ENCODE results near the gene C1QTNF6. TPM values are rescaled to one million over a fixed set of nuclear protein-coding genes. Genes with fewer than 3 reads are reported as not detected.

Gene C1QTNF6
- total and polyA plus RNA-seq, 2 of the 8 experiments (the other 6 are each of a cell fraction or from before 2014, with no cell fraction given), result 3.1 to 6.5 TPM

DNA sequence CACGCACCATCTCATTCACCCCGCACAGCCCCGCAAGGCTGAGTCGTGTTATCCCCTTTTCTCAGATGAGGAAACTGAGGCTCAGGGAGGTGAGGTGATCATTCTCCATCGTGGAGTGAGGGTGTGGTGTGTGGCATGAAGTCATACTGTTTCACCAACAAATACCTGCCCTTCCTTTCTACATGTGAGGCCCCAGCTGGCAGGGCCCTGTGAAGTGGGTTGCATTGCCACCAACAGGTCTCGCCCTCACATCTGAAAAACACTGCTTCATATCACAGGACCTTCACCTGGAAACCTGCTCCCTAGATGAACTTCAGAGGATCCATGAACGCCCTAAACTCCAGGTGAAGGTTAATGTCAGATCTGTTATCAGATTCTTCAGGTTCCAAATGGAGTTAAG, 19.9 kb upstream of the C1QTNF6 start:
- FAIRE-seq, result no peak
- Histone ChIP-seq H2BK5ac (ENCODE audit: low read depth, low read length) (no peak overlapping the region), H3K79me2 (ENCODE audit: control insufficient read depth in 1 of 2, insufficient read depth in 2 of 2, low read length in 2 of 2) (no peaks in the 10 kb centered on the region), H3K4me1 (replicated peaks in 1 of 4; ENCODE audit: control insufficient read depth in 3 of 4, insufficient read depth in 4 of 4, low read length in 3 of 4) (peaks cover 0 to 8% (median 3%) of the 10 kb centered on the region in 4 experiments; a peak in 6 of 7 replicates), H3K56ac (replicated peaks; ENCODE audit: insufficient read length, low read depth, low read length) (no peak overlapping the region), H2AK5ac (ENCODE audit: low read depth, low read length) (no peak overlapping the region), H3K9me3 (ENCODE audit: insufficient read depth in 2 of 2, low read depth in 1 of 2, low read length in 1 of 2) (no peaks in the 10 kb centered on the region), H3K23me2 (ENCODE audit: low read depth, low read length) (peaks cover 3% of the 10 kb centered on the region; the same call in 1 of the 2 replicates), H4K91ac (replicated peaks; ENCODE audit: insufficient read length, low read length) (no peak overlapping the region), H3K36me3 (ENCODE audit: control insufficient read depth in 2 of 4, insufficient read depth in 4 of 4, low read length in 3 of 4) (no peaks in the 10 kb centered on the region), H3K27ac (ENCODE audit: low read depth, low read length) (no peak overlapping the region), H3K79me1 (ENCODE audit: low read depth, low read length) (no peaks in the 10 kb centered on the region), H3K9ac (replicated peaks in 1 of 4; ENCODE audit: extremely low read depth in 1 of 4, low read depth in 3 of 4, low read length in 3 of 4) (no peak overlapping the region), H3K18ac (ENCODE audit: extremely low read depth, low read length) (no peak overlapping the region), H2AFZ (ENCODE audit: low read length) (no peak overlapping the region), H2BK20ac (ENCODE audit: low read length) (no peak overlapping the region), H4K20me1 (replicated peaks in 1 of 2; ENCODE audit: control insufficient read depth in 1 of 2, insufficient read depth in 2 of 2, low read length in 2 of 2) (no peaks in the 10 kb centered on the region), H4K5ac (ENCODE audit: insufficient read length, low read depth, low read length) (no peak overlapping the region), H2BK15ac (ENCODE audit: low read length) (no peak overlapping the region), H3K4me2 (ENCODE audit: insufficient read depth in 1 of 2, low read depth in 2 of 2, low read length in 2 of 2) (no peak overlapping the region), H3K4ac (replicated peaks; ENCODE audit: insufficient read length, low read depth, low read length) (no peak overlapping the region), H2BK12ac (ENCODE audit: low read depth, low read length) (no peak overlapping the region), H3K4me3 (ENCODE audit: extremely low read depth in 1 of 4, insufficient read depth in 2 of 4, low read depth in 3 of 4, low read length in 4 of 4) (no peak overlapping the region), H4K8ac (ENCODE audit: extremely low read depth, insufficient read depth, low read length) (no peak overlapping the region), H3K27me3 (replicated peaks in 1 of 4; ENCODE audit: control insufficient read depth in 3 of 4, extremely low read depth in 1 of 4, insufficient read depth in 3 of 4, low read length in 3 of 4) (peaks cover 0 to under 1% (median 0%) of the 10 kb centered on the region in 4 experiments; a peak in 2 of 7 replicates), H2BK120ac (replicated peaks; ENCODE audit: low read depth, low read length) (no peak overlapping the region), H3K23ac (ENCODE audit: insufficient read length) (no peak overlapping the region), H3K14ac (ENCODE audit: insufficient read length) (no peak overlapping the region)
- ChIA-PET CTCF (ENCODE audit: partially characterized antibody) (no interaction called here), POLR2A (ENCODE audit: partially characterized antibody) (interaction anchor here (1.3 to 1.8 kb wide), 2 partner anchors 8 to 10 kb away, joined by 4 read pairs; no protein-coding TSS in a partner anchor)
- no peak for DNase-seq (ENCODE audit: low read depth in 1 of 2, low spot score in 2 of 2)
- WGBS, 2 experiments (ENCODE audit: extremely low coverage in 1 of 2, insufficient coverage in 1 of 2, insufficient read length in 1 of 2, insufficient replicate concordance in 2 of 2, low coverage in 1 of 2, low lambda C conversion rate in 2 of 2, missing lambda C conversion rate in 1 of 2), result 90% methylated on average over 7 of the region's 7 CpGs; no CpG with 5 or more reads in 1 of the 2 experiments
- TF ChIP-seq, protein P1, sequence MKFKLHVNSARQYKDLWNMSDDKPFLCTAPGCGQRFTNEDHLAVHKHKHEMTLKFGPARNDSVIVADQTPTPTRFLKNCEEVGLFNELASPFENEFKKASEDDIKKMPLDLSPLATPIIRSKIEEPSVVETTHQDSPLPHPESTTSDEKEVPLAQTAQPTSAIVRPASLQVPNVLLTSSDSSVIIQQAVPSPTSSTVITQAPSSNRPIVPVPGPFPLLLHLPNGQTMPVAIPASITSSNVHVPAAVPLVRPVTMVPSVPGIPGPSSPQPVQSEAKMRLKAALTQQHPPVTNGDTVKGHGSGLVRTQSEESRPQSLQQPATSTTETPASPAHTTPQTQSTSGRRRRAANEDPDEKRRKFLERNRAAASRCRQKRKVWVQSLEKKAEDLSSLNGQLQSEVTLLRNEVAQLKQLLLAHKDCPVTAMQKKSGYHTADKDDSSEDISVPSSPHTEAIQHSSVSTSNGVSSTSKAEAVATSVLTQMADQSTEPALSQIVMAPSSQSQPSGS (IDR thresholded peaks at IDR 0.05; ENCODE audit: low read length), result no peak
- TF ChIP-seq RFX5 (IDR thresholded peaks at IDR 0.05; ENCODE audit: borderline replicate concordance, low read depth, low read length) (no peak), POU5F1 (IDR thresholded peaks at IDR 0.05; ENCODE audit: low read depth, low read length) (no peak), SIRT6 (IDR thresholded peaks at IDR 0.05; ENCODE audit: low read length) (no peak), CTBP2 (IDR thresholded peaks at IDR 0.05; ENCODE audit: borderline replicate concordance, insufficient read depth, insufficient read length, low read length) (no peak), ZNF274 (IDR thresholded peaks at IDR 0.05; ENCODE audit: borderline replicate concordance, extremely low read depth, low read length) (no peak), EP300 (IDR thresholded peaks at IDR 0.05; ENCODE audit: borderline replicate concordance in 1 of 2, low read depth in 2 of 2, low read length in 2 of 2) (no peak), RAD21 (IDR thresholded peaks at IDR 0.05 in 1 of 2, conservative IDR thresholded peaks at IDR 0.05 in 1 of 2; ENCODE audit: low read depth in 2 of 2, low read length in 2 of 2) (no peak), CHD2 (IDR thresholded peaks at IDR 0.05; ENCODE audit: low read length) (no peak), GTF2F1 (IDR thresholded peaks at IDR 0.05; ENCODE audit: borderline replicate concordance, low read depth, low read length) (no peak), TAF7 (optimal IDR thresholded peaks at IDR 0.05; ENCODE audit: borderline replicate concordance, low read depth, low read length) (no peak)

All from H1 (cell line).